Stimulated activated CD4-positive, alpha-beta T cell treated with anti-CD3 and anti-CD28 coated beads, Interleukin-12 subunit alpha, Interleukin-12 subunit beta, amount 100 ng/mL, for 24 hours (primary cell): ENCODE data around the gene COL4A1.

Source experiments
- DNase-seq, 2 experiments: peaks; one replicate each; pipeline ENCODE4 v3.0.0-alpha.2; 2020; ENCODE audit warnings: low read depth in 2 of 2

The COL4A1 gene

DNA sequence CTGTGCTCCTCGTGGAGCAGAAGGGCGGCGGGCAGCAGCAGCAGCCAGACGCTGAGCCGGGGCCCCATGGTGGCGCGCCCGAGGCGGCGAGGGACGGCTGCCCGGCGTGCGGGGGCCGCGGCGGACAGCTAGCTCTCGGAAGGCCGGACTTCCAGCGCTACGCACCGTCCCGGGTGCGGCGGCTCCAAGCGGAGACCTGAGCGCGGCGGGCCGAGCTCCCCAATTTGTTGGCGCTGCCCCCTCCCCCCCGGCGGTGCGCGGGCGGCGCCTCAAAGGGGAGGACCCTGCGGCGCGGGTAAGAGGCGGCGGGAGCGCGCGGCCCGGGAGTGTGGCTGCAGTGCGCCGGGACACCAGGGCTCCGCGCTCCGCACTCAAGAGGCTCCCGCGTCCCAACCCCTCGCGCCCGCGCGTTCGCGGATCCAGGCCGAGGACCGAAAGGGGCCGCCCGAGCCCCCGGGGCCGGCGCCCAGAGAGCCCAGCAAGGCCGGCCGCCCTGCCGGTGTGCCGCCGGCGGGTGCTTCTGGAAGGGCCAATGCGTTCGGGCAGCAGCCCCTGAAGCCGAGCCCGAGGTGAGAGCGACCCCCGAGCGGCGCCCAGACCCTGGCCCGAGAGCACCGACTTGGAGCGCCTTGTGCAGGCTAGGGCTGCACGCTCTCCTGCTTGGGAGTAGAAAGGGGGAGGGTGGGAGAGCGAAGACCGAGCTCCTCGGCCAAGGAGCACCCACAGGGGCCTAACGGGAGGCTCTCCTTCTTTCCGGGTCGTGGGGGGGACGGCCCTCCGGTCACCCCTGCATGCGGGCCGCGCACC lies at the start of gene COL4A1, which contains the start of gene COL4A2:
Gene COL4A1 (minus strand): TSS at position 198 of the 807 bp plus-strand sequence. CDS start 130 bp downstream, at position 68.
Gene COL4A2 (plus strand): TSS at position 325 of the 807 bp plus-strand sequence. CDS start 620 bp downstream, outside the sequence.
- no peak for DNase-seq

DNA sequence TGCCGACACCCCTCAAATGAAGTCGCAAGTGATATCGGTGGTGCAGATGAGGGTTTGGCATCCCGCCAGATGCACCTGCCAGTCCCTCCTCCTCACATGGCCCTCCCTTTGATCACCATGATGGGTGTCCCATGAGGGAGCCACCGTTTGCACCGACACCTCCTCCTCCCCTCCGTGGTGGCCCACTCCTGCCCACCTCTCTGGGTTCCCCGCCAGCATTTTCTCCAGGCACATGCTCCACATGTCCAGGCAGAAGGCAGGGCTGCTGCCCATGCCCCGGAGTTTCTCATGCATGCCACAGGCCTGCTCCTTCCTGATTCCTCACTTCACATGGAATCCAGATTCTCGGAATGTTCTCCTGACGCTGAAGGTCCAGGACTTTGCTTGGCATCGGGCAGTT lies 49.4 kb upstream of the COL4A1 start:
- no peak for DNase-seq

GRCh38 chr13:110354715-110355473 lies 47.9 kb upstream of the COL4A1 start:
- no peak for DNase-seq

DNA sequence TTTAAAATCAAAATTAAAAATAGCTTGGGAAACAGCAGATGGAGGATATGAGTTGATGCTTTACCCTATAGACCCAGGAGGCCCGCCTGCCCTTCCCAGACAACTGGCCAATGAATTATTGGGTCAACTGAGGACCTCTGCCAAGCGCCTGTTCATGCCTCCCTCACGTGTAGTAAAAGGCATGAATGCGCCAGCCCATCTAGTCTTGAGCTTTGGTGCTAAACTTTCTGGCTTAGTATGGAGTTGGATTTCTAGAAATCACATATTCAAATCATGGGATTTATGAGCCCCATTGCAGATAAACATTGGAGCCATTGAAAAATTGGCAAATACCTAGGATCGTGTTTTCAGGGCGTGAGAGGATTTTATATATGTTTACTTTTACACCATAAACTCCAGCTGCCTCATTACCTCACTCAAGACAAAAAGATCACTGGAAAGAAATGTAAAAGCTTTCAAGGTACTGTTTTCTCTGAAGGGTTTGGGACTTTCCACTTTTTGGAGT lies 47.2 kb upstream of the COL4A1 start:
- DNase-seq, result no peak

GRCh38 chr13:110353339-110353977 lies 46.5 kb upstream of the COL4A1 start:
- DNase-seq, result no peak

DNA sequence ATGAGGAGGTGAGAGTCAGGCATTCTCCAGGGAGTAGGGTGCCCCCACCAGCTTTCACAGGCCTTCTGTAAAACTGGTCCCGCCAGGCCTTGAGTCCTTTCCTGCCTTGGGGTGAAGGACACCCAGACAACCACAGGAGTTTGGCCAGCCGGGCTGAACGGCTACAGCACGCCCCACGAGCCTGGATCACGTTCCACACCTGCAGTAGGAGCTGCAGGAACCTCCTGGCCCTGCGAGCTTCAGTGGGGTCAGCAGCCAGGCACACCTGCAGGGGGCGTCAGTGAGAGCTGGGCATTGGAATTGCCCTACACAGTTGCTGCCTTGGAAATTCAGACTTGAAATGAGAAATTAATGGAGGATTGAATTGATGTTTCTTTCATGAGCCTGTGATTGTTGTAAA lies 45.8 kb upstream of the COL4A1 start:
- peak in 1 of 2 experiments; percentile 7 for DNase-seq

DNA sequence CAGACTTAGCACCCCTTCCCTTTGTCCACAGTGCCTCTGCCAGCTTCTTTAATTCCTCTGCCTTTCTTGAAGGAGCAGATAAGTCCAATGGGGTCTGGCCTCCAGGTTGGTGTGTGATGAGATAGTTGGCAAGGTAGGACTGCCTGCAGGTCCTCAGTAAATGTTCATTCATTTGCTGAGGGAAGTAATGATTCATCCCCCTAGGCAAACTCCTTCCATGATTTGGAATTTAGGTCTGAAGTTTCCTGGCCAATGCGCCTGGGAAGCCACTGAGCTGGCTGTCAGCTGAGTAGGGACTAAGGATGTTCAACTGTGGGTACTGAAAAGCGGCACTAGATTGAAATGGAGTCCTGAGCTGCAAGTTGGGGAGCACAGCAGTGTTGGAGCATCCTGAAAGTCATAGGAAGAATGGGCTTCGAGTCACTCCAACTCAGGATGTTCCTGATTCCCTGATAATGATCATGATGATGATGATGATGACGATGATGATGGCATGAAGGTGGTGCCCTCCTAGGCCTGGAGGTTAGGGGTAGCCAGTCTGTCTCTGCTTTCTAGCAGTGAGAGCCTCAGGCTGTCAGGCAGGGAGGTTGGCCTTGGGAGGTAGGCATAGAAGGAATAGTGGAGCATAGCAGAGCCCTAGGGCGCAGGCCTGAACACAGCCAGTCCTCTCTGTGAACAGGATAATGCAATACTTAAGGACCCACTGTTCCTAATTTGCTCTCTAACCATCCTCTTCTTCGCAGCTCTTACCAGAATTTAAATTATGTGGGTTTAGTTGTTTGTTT lies 44.9 kb upstream of the COL4A1 start:
- no peak for DNase-seq

GRCh38 chr13:110350509-110350908 lies 43.6 kb upstream of the COL4A1 start:
- no peak for DNase-seq

DNA sequence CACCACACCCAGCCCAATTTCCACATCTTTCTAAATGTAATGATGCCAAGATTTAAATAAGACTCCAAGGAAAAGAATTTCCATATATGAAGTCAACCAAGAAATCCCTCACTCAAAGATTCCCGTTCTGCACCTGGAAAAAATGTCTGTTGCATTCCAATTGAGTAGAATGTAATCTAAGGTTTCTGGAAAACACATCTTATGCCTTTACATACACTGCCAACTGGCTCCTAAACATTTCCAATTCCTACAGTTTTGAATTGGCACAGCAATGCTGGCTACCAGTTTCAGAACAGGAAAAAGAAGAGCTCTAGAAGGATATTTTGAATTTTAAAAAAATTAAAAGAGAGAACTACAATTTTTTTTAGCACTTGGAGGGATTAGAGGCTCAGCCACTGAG lies 43.1 kb upstream of the COL4A1 start:
- DNase-seq, result no peak

GRCh38 chr13:110349239-110349638 lies 42.3 kb upstream of the COL4A1 start:
- no peak for DNase-seq

DNA sequence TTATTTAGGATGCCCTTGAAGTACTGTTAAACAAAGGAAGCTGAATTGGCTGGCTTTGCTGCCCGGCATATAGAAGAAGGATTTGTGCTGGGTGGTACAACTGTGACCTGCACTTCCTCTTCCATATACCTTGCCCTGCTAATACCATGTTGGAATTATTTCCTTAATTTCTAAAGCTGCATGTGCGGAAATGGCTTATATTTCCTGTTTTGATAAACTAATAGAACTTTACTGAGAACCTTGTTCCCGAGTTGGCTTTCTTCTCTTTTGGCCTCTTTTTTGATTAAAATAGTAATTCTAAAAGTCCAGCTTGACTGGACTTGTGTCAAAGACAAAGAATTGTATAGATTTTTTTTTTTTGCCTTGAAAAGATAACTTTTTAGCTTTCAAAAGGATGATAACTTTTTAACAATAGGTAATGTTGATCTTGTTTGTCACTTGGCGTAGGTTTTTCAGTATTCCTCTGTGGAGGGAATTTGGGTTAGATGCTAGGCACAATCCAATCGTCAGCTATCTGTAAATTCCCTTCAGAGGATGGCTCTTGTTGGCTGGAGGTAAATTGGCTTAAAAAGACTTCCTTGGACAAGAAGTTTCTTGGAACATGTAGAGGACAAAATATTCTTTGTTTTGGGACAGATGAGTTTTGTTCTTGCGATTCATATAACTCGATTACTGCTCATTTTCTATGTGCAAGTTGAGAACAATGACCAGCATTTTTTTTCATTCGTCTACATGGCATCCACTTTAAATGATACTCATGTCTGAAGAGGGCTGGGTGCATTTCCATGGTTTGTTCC lies 41.5 kb upstream of the COL4A1 start:
- DNase-seq, result no peak

DNA sequence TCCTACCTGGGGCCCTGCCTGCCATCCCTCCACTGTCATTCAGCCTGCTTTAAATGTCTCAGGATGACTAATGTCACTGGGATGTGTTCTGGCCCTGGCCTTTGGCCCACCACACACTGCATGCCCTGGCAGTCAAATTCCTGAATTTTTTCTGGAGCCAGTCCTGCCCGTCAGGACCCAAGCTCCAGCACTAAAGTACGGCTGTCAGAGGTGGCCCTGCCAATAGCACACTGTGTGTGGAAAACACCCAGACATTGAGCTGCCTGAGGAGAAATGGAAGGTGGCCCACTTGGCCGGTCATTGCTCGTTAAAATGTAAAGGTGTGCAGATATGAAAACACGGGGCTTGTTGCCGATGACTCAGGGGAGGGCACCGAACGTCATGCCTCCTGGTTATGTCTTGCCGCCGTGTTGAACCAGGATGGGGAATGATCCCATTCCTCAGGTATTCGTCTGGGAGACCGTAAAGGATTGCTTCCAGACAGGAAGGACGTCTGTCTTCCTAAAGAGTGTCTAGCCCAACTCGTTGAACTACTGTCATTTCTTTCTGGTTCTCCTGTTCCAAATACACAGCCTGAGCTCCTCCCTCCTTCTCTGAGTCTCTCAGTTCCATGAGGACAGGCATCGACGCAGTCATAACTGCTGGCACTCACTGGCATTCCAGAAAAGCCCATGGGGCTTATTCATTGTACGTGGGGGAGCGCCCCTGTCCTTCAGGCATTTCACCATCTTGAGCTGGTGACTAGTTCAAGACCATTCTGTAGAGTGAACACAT lies 40.8 kb upstream of the COL4A1 start:
- DNase-seq, result no peak

DNA sequence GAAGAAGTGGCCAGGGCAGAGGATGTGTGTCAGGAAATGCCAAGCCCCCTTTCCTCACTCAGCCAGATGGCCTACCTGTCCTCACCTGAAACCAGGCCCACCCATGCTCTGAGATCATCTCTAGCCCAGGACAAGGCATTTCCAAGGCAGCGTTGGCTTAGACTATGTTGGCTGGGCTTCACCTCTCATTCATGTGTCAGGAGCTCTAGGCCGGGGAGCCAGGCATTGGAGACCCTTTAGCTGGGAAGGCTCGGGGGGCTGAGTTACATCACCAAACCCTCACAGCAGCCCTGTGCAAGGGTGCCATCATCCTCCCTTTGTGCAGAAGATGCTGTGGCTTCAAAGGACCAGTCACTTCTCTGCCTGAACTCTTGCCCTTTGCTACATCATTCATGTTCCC lies 40.1 kb upstream of the COL4A1 start:
- no peak for DNase-seq

DNA sequence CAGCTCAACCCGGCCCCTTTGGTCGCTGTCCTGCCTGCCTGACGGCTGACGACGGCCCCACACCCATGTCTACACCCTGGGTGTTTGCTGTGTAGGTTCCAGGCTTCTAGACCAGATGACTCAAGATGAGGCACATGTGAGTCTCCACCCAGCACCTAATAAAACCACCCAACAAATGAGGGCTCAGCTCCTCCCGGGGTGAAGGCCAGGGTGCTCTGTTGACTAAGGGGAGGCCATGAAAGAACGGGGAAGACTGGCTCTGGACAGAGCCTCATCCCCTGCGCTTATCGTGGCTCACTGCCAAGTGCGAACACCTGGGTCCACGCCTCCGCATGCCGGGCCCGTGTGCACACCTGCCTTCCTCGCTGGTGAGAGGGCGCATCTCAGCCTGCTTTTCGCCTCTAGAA lies 39.7 kb upstream of the COL4A1 start:
- DNase-seq, result no peak

GRCh38 chr13:110345701-110346100 lies 38.7 kb upstream of the COL4A1 start:
- DNase-seq, result no peak

GRCh38 chr13:110345266-110345665 lies 38.3 kb upstream of the COL4A1 start:
- no peak for DNase-seq

GRCh38 chr13:110344320-110344719 lies 37.4 kb upstream of the COL4A1 start:
- no peak for DNase-seq

DNA sequence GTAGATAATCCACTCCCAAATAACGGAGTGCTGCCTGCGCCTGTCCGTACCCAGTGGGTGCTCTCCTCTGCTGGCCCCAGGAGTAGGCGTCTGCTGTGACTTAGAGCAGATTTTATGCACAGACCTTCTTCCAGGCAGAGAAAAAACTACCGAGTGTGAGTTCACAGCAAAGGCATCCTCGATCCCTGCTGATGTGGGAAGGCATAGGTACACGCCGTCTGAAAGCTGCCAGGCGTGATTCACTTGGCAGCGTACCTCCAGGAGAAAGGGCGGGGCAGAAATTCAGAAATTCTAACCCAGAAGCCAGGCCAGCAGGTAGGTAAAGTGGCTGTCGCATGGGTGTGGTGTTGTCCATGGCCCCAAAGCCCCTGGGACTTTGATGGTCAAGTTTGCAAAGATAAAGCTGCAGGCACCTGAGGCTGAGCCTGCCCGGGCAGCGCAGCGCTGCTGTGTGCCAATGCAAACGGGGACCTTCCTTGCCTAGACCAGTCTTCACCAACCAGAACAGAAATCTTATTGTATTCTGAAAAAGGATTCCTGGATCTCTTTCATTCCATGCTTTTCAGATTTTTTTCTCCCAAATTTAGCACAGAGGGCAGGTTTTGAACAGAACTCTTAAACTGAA lies 36.4 kb upstream of the COL4A1 start:
- no peak for DNase-seq

GRCh38 chr13:110342474-110342873 lies 35.5 kb upstream of the COL4A1 start:
- no peak for DNase-seq
